ENCODE results near the gene C2.

GRCh38 chr6:31952890-31953289 lies 25.4 kb downstream of the C2 start:
- TF ChIP-seq CTCF (IDR thresholded peaks at IDR 0.05; ENCODE audit: insufficient read depth, low read length) (no peak), GABPA (IDR thresholded peaks at IDR 0.05; ENCODE audit: low read depth) (no peak), POLR2AphosphoS5 (IDR thresholded peaks at IDR 0.05; ENCODE audit: low read depth) (no peak), REST (IDR thresholded peaks at IDR 0.05; ENCODE audit: insufficient replicate concordance, low read depth) (no peak)
